ENCODE data around the gene HSD3B2.

- TF ChIP-seq, protein P1, sequence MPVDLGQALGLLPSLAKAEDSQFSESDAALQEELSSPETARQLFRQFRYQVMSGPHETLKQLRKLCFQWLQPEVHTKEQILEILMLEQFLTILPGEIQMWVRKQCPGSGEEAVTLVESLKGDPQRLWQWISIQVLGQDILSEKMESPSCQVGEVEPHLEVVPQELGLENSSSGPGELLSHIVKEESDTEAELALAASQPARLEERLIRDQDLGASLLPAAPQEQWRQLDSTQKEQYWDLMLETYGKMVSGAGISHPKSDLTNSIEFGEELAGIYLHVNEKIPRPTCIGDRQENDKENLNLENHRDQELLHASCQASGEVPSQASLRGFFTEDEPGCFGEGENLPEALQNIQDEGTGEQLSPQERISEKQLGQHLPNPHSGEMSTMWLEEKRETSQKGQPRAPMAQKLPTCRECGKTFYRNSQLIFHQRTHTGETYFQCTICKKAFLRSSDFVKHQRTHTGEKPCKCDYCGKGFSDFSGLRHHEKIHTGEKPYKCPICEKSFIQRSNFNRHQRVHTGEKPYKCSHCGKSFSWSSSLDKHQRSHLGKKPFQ (CRISPR knock-in tag; IDR thresholded peaks at IDR 0.05; ENCODE audit: insufficient replicate concordance): no peak
- TF ChIP-seq CTCF (CRISPR knock-in tag; IDR thresholded peaks at IDR 0.05) (no peak), HDAC2 (CRISPR knock-in tag; IDR thresholded peaks at IDR 0.05) (no peak), NCOA5 (CRISPR knock-in tag; IDR thresholded peaks at IDR 0.05) (no peak), SRF (IDR thresholded peaks at IDR 0.05; ENCODE audit: low read depth, low read length) (no peak)
Observed at GRCh38 chr1:119435052-119435451, 20.1 kb downstream of the HSD3B2 start.

Data from HepG2 (cell line).